Activated T-cell treated with anti-CD3 and anti-CD28 coated beads, Interleukin-2, amount 50 U/mL, for 24 hours (primary cell): Measurements from ENCODE around the gene HECTD2.
A peak's percentile ranks its signal among the peaks of the same experiment; 100 is the strongest.
"Not testable (repeated sequence)": the region's sequence is repeated elsewhere in the genome, so short reads cannot be mapped to it uniquely, and the experiment has no call there.

Experiments used
- DNase-seq: peaks from one replicate; pipeline ENCODE4 v3.0.0-alpha.2; 2020
- H3K27ac Mint-ChIP-seq: 2 replicates; pipeline ENCODE4 v1.8.0; 2020; ENCODE audit warnings: mild to moderate bottlenecking, mixed read lengths
- H3K27me3 Mint-ChIP-seq: 2 replicates; pipeline ENCODE4 v1.8.0; 2020; ENCODE audit warnings: mixed read lengths
- H3K36me3 Mint-ChIP-seq: 2 replicates; pipeline ENCODE4 v1.8.0; 2020; ENCODE audit warnings: low read depth, mixed read lengths
- H3K4me1 Mint-ChIP-seq: 2 replicates; pipeline ENCODE4 v1.8.0; 2020; ENCODE audit warnings: low read depth, mixed read lengths
- H3K4me3 Mint-ChIP-seq: 2 replicates; pipeline ENCODE4 v1.8.0; 2020; ENCODE audit warnings: mild to moderate bottlenecking, moderate library complexity, mixed read lengths
- H3K9me3 Mint-ChIP-seq: 2 replicates; pipeline ENCODE4 v1.8.0; 2020; ENCODE audit warnings: mixed read lengths

Gene HECTD2

GRCh38 chr10:91409869-91410637 is at the start of gene HECTD2:
Gene HECTD2 (plus strand): TSS chr10:91410344. CDS start chr10:91410439, 95 bp downstream.
- Mint-ChIP-seq H3K36me3 (peaks cover 5% of the 10 kb centered on the region), H3K9me3 (no peaks in the 10 kb centered on the region), H3K27ac (peak within 1 kb of the TSS; percentile 92), H3K4me1 (peaks cover 25% of the 10 kb centered on the region), H3K27me3 (peaks cover 4% of the 10 kb centered on the region), H3K4me3 (peak within 1 kb of the TSS; percentile 82)
- DNase-seq, result peak; percentile 88

- Mint-ChIP-seq H3K4me3 (no peak overlapping the region), H3K36me3 (no peaks in the 10 kb centered on the region), H3K27ac (no peak overlapping the region), H3K4me1 (no peaks in the 10 kb centered on the region), H3K27me3 (peaks cover 71% of the 10 kb centered on the region), H3K9me3 (no peaks in the 10 kb centered on the region)
- DNase-seq, result no peak
These were observed 49.7 kb upstream of the HECTD2 start for GRCh38 chr10:91360461-91360860.

- not testable (repeated sequence) for H3K9me3 Mint-ChIP-seq, H3K4me3 Mint-ChIP-seq, H3K27ac Mint-ChIP-seq, DNase-seq, H3K36me3 Mint-ChIP-seq
- peaks cover 74% of the 10 kb centered on the region for H3K27me3 Mint-ChIP-seq
- H3K4me1 Mint-ChIP-seq, result peaks cover 10% of the 10 kb centered on the region
These were observed 44.6 kb upstream of the HECTD2 start for GRCh38 chr10:91365519-91365918.

GRCh38 chr10:91366704-91367103 is 43.4 kb upstream of the HECTD2 start:
- no peak overlapping the region for H3K4me3 Mint-ChIP-seq
- H3K36me3 Mint-ChIP-seq, result no peaks in the 10 kb centered on the region
- H3K27me3 Mint-ChIP-seq, result peaks cover 70% of the 10 kb centered on the region
- H3K9me3 Mint-ChIP-seq, result no peaks in the 10 kb centered on the region
- DNase-seq, result no peak
- H3K4me1 Mint-ChIP-seq, result peaks cover 10% of the 10 kb centered on the region
- H3K27ac Mint-ChIP-seq, result no peak overlapping the region

GRCh38 chr10:91367127-91367531 is 43.0 kb upstream of the HECTD2 start:
- no peak for DNase-seq
- peaks cover 66% of the 10 kb centered on the region for H3K27me3 Mint-ChIP-seq
- H3K4me3 Mint-ChIP-seq, result no peak overlapping the region
- H3K27ac Mint-ChIP-seq, result no peak overlapping the region
- H3K4me1 Mint-ChIP-seq, result peaks cover 10% of the 10 kb centered on the region
- H3K36me3 Mint-ChIP-seq, result no peaks in the 10 kb centered on the region
- H3K9me3 Mint-ChIP-seq, result no peaks in the 10 kb centered on the region

- H3K4me3 Mint-ChIP-seq, result no peak overlapping the region
- DNase-seq, result no peak
- no peak overlapping the region for H3K27ac Mint-ChIP-seq
- H3K9me3 Mint-ChIP-seq, result no peaks in the 10 kb centered on the region
- peaks cover 10% of the 10 kb centered on the region for H3K4me1 Mint-ChIP-seq
- no peaks in the 10 kb centered on the region for H3K36me3 Mint-ChIP-seq
- H3K27me3 Mint-ChIP-seq, result peaks cover 61% of the 10 kb centered on the region
These were observed 42.6 kb upstream of the HECTD2 start for GRCh38 chr10:91367558-91367957.

GRCh38 chr10:91369978-91370589 is 40.1 kb upstream of the HECTD2 start:
- Mint-ChIP-seq H3K27me3 (peaks cover 40% of the 10 kb centered on the region), H3K4me1 (peaks cover 10% of the 10 kb centered on the region), H3K9me3 (peaks cover 13% of the 10 kb centered on the region)
- not testable (repeated sequence) for H3K36me3 Mint-ChIP-seq, H3K27ac Mint-ChIP-seq, DNase-seq, H3K4me3 Mint-ChIP-seq

GRCh38 chr10:91374052-91374451 is 36.1 kb upstream of the HECTD2 start:
- Mint-ChIP-seq H3K27ac (no peak overlapping the region), H3K9me3 (peaks cover 22% of the 10 kb centered on the region)
- DNase-seq, result no peak

GRCh38 chr10:91378061-91378460 is 32.1 kb upstream of the HECTD2 start:
- peaks cover 29% of the 10 kb centered on the region for H3K9me3 Mint-ChIP-seq
- H3K4me3 Mint-ChIP-seq, result no peak overlapping the region
- H3K36me3 Mint-ChIP-seq, result peaks cover 5% of the 10 kb centered on the region
- peaks cover 25% of the 10 kb centered on the region for H3K4me1 Mint-ChIP-seq
- H3K27ac Mint-ChIP-seq, result no peak overlapping the region
- H3K27me3 Mint-ChIP-seq, result peaks cover 54% of the 10 kb centered on the region
- no peak for DNase-seq

More at GRCh38 chr10:91374052-91374451, 36.1 kb upstream of the HECTD2 start:
- Mint-ChIP-seq H3K36me3 (peaks cover 5% of the 10 kb centered on the region), H3K4me3 (no peak overlapping the region), H3K27me3 (peaks cover 37% of the 10 kb centered on the region), H3K4me1 (peaks cover 15% of the 10 kb centered on the region)

GRCh38 chr10:91380873-91381256 is 29.3 kb upstream of the HECTD2 start:
- DNase-seq, result no peak
- peaks cover 71% of the 10 kb centered on the region for H3K27me3 Mint-ChIP-seq
- H3K27ac Mint-ChIP-seq, result no peak overlapping the region
- H3K36me3 Mint-ChIP-seq, result no peaks in the 10 kb centered on the region
- H3K9me3 Mint-ChIP-seq, result peaks cover 12% of the 10 kb centered on the region
- H3K4me3 Mint-ChIP-seq, result no peak overlapping the region
- H3K4me1 Mint-ChIP-seq, result peaks cover 25% of the 10 kb centered on the region

- Mint-ChIP-seq H3K27me3 (peaks cover 72% of the 10 kb centered on the region), H3K4me3 (no peak overlapping the region), H3K9me3 (peaks cover 12% of the 10 kb centered on the region), H3K36me3 (no peaks in the 10 kb centered on the region), H3K27ac (no peak overlapping the region), H3K4me1 (peaks cover 25% of the 10 kb centered on the region)
- no peak for DNase-seq
These were observed 28.8 kb upstream of the HECTD2 start for GRCh38 chr10:91381257-91381891.

GRCh38 chr10:91385306-91386085 is 24.6 kb upstream of the HECTD2 start:
- Mint-ChIP-seq H3K27ac (no peak overlapping the region), H3K4me3 (no peak overlapping the region), H3K36me3 (no peaks in the 10 kb centered on the region), H3K27me3 (peaks cover 56% of the 10 kb centered on the region), H3K9me3 (no peaks in the 10 kb centered on the region), H3K4me1 (peaks cover 7% of the 10 kb centered on the region)
- no peak for DNase-seq

GRCh38 chr10:91389636-91390512 is 20.3 kb upstream of the HECTD2 start:
- no peaks in the 10 kb centered on the region for H3K9me3 Mint-ChIP-seq
- DNase-seq, result no peak
- peaks cover 26% of the 10 kb centered on the region for H3K27me3 Mint-ChIP-seq
- H3K27ac Mint-ChIP-seq, result no peak overlapping the region
- H3K36me3 Mint-ChIP-seq, result no peaks in the 10 kb centered on the region
- H3K4me3 Mint-ChIP-seq, result no peak overlapping the region
- H3K4me1 Mint-ChIP-seq, result peaks cover 3% of the 10 kb centered on the region

GRCh38 chr10:91390513-91390825 is 19.7 kb upstream of the HECTD2 start:
- not testable (repeated sequence) for H3K4me1 Mint-ChIP-seq, H3K9me3 Mint-ChIP-seq, H3K36me3 Mint-ChIP-seq, DNase-seq, H3K4me3 Mint-ChIP-seq, H3K27ac Mint-ChIP-seq
- H3K27me3 Mint-ChIP-seq, result peaks cover 21% of the 10 kb centered on the region
